Stimulated activated CD8-positive, alpha-beta memory T cell treated with anti-CD3 and anti-CD28 coated beads, Interleukin-4, amount 100 ng/mL, for 1 hour (primary cell): ENCODE data around the gene RCAN1.
A peak's percentile ranks its signal among the peaks of the same experiment; 100 is the strongest.
"Not testable (repeated sequence)": the region's sequence is repeated elsewhere in the genome, so short reads cannot be mapped to it uniquely, and the experiment has no call there.

ENCODE experiments used
- DNase-seq, 2 donors: peaks; one replicate each; pipeline ENCODE4 v3.0.0-alpha.2; 2020; ENCODE audit warnings: low read depth in 2 of 2, low spot score in 1 of 2

The RCAN1 gene

GRCh38 chr21:34621434-34622350 is 6.8 kb upstream of the RCAN1 start:
- DNase-seq = no peak

GRCh38 chr21:34619841-34620665 is 5.1 kb upstream of the RCAN1 start:
- DNase-seq = no peak

DNA sequence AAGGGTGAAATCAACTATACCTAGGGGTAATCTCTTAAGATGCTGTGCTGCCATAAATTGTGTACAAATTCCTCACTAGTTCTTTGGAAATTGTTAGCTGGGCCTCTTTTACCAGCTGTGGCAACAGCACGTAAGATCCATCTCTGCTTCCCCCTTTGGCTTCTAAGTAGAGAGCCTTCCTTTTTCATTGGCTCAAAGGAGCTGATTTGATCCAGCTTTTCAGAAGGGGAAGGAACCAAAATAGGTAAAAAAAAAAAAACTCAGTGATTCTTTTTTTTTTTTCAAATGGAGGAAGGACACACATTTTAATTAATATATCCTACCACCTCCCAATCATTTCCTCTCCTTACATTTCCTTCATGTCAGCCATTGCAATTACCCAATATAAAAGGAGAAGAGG is 4.0 kb upstream of the RCAN1 start:
- DNase-seq = no peak

DNA sequence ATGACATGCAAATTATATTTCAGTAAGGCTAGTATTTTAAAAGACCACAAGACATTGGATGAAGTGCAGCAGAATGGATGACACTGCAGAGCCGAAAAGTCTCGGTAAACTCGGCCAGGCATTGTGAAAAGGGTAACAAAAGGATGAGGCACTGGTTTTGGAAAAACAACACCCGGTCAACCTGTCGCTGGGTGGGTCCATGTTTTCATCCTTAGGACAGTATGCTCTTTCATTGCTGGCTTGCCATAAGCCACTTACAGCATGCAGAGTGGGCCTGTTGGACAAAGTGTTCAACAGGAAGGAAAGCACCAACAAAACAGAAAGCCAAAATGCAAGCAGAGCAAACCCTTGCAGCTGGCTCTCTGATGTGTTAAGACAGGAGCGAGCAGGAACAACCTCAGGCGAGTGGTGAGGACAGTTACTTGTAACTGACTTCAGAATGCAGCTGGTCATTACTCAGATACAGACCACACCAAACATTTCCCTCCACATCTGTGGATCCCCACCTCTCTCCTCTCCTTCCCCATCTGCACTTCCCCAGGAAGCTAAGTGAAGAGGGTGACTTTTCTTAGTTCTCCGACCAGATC is 2.9 kb upstream of the RCAN1 start:
- no peak for DNase-seq

GRCh38 chr21:34615487-34615814 is 538 bp upstream of the RCAN1 start:
- no peak for DNase-seq

- no peak for DNase-seq
Observed at GRCh38 chr21:34613679-34614627, 960 bp downstream of the RCAN1 start.

GRCh38 chr21:34612557-34612956 is 2.4 kb downstream of the RCAN1 start:
- no peak for DNase-seq

GRCh38 chr21:34612056-34612455 is 2.9 kb downstream of the RCAN1 start:
- DNase-seq = no peak

- DNase-seq = no peak
Observed at GRCh38 chr21:34611528-34611927, 3.4 kb downstream of the RCAN1 start.

GRCh38 chr21:34609933-34610549 is 4.9 kb downstream of the RCAN1 start:
- DNase-seq = no peak

GRCh38 chr21:34609244-34609932 is 5.5 kb downstream of the RCAN1 start:
- no peak for DNase-seq

DNA sequence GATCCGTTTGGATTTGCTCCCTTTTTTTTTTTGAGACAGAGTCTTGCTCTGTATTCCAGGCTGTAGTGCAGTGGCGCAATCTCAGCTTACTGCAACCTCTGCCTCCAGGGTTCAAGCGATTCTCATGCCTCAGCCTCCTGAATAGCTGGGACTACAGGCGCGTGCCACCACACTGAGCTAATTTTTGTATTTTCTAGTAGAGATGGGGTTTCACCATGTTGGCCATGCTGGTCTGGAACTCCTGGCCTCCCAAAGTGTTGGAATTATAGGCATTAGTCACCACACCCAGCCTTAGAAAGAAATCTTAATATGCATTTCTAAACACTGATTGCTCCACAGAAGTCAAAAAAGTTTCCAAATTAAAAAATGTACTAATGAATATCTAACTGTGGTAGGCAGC is 7.5 kb downstream of the RCAN1 start:
- DNase-seq = not testable (repeated sequence)

DNA sequence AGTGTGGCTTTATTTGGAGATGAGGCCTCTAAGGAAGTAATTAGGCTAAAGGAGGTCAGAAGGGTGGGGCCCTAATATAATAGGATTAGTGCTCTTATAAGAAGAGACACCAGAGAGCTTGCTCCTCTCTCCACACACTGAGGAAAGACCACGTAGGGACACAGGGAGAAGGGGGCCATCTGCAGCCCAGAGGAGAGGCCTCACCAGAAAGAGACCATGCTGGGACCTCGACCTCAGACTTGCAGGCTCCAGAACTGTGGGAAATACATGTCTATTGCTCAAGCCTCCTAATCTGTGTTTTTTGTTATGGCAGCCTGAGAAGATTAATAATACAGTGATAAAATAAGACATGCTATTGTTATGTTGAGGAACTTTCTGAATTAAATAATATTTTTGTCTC is 8.3 kb downstream of the RCAN1 start:
- DNase-seq = no peak

- no peak for DNase-seq
Observed at GRCh38 chr21:34606051-34606450, 8.9 kb downstream of the RCAN1 start.

- DNase-seq = not testable (repeated sequence)
Observed at GRCh38 chr21:34604956-34605355, 10.0 kb downstream of the RCAN1 start.

GRCh38 chr21:34604556-34604955 is 10.4 kb downstream of the RCAN1 start:
- DNase-seq = no peak

GRCh38 chr21:34603710-34604057 is 11.2 kb downstream of the RCAN1 start:
- DNase-seq = no peak

- peak; percentile 16 to 31 for DNase-seq
Observed at GRCh38 chr21:34603002-34603709, 11.8 kb downstream of the RCAN1 start.

DNA sequence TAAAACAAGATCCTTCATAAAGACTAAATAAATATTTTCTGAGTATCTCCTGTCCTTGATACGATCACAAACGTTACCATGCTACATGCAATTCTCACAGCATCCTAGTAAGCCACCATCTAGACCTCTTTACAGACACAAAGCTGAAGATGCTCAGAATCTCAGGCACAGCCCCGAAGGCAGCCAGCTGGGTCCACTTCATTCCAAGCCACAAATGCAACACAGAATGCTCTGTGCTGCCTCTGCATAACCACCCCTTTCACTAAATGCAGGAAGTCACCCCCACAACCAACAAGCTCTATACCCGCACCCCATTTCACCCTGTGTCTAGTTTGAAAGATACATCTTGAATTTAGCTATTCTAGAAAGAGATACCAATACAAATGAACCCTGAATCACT is 12.9 kb downstream of the RCAN1 start:
- DNase-seq = no peak
